SHP77 treated with DMSO at 0.1 percent for 48 hours (cell line): ENCODE data around the gene APOA4.

ENCODE experiments used
- DNase-seq: peaks from one replicate; lab custom pipeline; 2025; lab: John Stamatoyannopoulos, UW

Gene APOA4

DNA sequence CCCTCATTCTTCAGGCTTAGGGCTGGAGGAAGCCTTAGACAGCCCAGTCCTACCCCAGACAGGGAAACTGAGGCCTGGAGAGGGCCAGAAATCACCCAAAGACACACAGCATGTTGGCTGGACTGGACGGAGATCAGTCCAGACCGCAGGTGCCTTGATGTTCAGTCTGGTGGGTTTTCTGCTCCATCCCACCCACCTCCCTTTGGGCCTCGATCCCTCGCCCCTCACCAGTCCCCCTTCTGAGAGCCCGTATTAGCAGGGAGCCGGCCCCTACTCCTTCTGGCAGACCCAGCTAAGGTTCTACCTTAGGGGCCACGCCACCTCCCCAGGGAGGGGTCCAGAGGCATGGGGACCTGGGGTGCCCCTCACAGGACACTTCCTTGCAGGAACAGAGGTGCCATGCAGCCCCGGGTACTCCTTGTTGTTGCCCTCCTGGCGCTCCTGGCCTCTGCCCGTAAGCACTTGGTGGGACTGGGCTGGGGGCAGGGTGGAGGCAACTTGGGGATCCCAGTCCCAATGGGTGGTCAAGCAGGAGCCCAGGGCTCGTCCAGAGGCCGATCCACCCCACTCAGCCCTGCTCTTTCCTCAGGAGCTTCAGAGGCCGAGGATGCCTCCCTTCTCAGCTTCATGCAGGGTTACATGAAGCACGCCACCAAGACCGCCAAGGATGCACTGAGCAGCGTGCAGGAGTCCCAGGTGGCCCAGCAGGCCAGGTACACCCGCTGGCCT lies 7.2 kb upstream of the APOA4 start:
- no peak for DNase-seq

DNA sequence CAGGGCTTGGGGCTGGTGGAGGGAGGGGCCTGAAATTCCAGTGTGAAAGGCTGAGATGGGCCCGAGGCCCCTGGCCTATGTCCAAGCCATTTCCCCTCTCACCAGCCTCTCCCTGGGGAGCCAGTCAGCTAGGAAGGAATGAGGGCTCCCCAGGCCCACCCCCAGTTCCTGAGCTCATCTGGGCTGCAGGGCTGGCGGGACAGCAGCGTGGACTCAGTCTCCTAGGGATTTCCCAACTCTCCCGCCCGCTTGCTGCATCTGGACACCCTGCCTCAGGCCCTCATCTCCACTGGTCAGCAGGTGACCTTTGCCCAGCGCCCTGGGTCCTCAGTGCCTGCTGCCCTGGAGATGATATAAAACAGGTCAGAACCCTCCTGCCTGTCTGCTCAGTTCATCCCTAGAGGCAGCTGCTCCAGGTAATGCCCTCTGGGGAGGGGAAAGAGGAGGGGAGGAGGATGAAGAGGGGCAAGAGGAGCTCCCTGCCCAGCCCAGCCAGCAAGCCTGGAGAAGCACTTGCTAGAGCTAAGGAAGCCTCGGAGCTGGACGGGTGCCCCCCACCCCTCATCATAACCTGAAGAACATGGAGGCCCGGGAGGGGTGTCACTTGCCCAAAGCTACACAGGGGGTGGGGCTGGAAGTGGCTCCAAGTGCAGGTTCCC lies 6.5 kb upstream of the APOA4 start, which contains the start of gene APOC3:
Gene APOC3 (plus strand): TSS at position 383 of the 659 bp plus-strand sequence. CDS start 676 bp downstream, outside the sequence.
- no peak for DNase-seq

DNA sequence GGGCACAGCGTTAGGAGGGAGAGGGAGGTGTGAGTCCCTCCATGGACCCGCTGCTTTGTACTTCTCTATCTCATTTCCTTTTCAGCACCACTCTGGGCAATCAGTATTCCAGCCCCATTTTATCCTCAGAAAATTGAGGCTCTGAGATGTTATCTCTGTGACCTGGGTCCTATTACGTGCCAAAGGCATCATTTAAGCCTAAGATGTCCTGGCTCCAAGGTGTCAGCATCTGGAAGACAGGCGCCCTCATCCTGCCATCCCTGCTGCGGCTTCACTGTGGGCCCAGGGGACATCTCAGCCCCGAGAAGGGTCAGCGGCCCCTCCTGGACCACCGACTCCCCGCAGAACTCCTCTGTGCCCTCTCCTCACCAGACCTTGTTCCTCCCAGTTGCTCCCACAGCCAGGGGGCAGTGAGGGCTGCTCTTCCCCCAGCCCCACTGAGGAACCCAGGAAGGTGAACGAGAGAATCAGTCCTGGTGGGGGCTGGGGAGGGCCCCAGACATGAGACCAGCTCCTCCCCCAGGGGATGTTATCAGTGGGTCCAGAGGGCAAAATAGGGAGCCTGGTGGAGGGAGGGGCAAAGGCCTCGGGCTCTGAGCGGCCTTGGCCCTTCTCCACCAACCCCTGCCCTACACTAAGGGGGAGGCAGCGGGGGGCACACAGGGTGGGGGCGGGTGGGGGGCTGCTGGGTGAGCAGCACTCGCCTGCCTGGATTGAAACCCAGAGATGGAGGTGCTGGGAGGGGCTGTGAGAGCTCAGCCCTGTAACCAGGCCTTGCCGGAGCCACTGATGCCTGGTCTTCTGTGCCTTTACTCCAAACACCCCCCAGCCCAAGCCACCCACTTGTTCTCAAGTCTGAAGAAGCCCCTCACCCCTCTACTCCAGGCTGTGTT lies 5.8 kb upstream of the APOA4 start:
- no peak for DNase-seq

DNA sequence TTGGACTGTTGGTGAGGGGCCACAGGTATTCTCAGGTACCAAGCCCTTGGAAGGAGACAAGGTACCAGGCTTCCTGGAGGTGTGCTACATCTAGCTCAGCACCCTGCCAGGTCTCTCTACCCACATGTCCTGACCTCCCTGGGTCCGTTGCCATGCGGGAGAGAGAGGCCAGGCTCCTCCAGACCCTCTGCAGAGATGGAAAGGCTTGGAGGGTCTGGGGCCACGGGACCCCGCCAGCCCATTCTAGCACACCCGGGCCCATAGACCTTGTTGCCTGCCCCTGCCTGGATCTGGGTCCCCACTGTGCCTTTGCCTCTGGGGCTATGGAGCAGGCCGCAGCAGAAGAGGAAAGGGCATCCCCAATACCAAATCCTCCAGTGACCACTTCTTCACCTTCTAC lies 4.4 kb upstream of the APOA4 start:
- DNase-seq = no peak

DNA sequence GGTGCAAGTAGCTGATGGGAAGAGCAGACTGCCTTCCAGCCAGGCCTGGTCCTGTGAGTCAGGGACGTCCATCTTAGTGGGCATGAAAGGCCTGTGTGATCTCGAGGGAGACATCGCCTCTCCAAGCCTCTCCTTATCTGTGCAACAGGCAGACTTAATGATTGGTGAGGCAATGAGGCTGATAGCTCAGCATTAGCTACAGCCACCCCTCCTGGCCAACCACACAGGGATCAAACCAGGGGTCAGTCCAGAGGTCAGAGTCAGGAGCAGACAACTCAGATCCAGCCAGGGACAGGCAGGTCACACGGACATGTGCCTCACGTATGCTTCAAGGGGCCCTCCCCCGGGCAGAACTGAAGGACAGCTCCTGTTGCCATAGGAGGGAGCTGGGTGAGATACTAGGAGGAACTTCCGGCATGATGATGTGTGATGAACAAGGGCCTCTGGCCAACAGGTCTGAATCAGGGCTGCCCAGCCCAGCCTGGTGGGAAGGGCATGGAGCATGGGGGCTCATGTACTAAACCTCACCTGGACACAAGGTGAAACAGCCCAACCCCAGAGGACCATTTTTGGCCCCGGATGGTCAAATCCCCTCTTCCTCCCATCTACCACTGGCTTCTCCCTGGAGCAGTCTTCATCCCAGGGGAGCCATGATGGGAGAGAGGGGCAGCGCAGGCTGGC lies 3.8 kb upstream of the APOA4 start:
- no peak for DNase-seq

DNA sequence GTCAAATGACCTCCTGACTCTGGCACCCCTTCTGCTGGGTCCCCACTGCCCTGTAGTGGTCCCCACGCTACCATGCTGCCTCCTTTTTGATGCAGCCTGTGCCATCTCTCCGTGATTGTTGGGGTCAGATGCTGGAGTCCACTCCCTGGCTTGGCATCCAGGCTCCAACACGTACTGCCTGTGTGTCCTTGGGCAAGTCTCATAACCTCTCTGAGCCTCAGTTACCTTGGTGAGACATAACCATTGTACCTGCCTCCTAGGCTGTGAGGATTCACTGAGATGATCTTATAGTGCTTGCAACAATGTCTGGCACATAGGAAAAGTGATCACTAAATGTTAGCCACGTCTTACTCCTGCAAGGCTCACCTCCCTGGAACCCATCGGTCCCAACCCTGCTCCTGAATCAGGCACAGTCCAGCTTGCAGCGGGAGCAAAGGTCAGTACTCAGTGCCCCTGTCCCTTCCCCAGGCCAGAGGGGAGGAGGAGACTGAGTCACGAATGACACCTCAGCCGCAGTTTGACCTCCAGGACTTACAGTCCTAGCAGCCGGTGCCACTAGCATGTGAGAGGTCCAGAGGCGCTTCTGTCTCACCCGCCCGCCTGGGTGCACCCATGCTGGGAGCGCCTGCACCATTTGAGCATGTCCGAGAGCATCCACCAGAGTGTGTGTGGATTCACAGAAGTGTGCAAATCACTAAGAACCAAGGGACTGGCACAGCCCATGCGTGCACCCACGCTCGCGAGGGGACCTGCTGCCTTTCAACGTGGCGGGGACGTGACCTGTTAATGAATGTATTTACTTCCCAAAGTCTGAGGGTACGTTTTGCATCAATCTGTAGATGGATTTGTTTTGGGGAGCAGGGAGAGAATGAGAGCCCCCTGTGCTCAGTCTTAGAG lies 3.0 kb upstream of the APOA4 start:
- no peak for DNase-seq

DNA sequence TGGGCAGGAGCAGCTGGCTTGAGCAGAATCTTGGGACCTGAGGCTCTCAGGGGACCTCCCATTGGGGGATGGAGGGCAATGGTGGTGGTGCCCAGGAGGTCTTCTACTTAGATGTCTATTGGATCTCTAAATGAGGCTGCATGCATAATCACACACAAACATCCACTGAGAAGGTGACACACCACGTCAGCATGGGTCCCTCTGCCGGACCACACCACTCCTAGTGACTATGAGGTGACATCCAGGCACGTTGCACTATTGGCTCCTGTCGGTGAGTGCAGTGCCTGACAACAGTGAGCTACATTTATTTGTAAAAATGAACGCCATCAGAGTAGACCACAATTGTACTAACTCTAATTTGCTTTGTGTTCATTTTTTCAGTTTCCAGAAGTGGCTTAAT lies 2.3 kb upstream of the APOA4 start:
- no peak for DNase-seq

DNA sequence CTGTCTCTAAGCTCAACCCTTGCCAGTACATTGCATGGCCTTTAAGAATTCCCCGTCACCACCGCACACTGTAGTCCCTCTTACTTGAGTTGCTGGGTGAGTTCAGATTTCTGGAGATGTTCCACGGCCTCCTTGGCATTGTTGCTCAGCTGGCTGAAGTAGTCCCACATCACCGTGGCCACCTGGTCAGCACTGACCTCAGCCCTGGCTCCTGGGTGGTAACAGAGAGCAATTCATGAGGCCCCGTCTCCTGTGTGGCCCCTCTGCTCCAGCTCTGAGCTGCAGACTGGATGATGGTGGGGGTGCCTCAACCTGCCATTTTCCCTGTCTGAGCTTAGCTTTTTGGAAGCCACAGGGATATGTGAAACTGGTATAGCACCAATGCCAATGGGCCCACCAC lies 529 bp downstream of the APOA4 start:
- DNase-seq = no peak

DNA sequence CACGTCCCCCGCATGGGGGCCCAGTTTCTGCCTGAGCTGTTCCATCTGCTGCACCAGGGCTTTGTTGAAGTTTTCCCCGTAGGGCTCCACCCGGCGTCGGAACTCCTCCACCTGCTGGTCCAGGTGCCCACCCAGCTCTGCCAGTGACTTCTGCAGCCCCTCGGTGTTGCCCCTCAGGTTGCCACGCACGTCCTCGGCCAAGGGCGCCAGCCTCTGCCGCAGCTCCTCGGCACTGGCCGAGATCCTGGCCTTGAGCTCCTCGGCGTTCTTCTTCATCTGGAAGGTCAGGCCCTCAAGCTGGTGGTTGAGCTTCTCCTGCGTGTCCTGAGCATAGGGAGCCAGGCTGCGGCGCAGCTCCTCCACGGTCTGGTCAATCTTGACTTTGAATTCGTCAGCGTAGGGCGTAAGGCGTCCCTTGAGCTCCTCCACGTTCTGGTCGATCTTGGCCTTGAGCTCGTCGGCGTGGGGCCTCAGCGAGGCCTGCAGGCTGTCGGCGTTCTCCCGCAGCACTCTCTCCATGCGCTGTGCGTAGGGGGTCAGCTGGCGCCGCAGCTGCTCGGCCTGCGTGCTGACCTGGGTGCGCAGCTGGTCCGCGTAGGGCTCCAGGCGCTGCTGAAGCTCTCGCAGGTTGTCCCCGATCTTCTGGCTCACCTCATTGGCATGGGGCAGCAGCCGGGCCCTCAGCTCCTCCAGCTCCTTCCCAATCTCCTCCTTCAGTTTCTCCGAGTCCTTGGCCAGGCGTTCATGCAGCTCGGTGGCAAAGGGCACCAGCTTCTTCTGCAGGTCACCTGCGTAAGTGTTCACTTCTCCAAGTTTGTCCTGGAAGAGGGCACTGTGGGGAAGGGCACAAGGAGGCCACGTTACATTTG lies 1.8 kb downstream of the APOA4 start:
- no peak for DNase-seq

DNA sequence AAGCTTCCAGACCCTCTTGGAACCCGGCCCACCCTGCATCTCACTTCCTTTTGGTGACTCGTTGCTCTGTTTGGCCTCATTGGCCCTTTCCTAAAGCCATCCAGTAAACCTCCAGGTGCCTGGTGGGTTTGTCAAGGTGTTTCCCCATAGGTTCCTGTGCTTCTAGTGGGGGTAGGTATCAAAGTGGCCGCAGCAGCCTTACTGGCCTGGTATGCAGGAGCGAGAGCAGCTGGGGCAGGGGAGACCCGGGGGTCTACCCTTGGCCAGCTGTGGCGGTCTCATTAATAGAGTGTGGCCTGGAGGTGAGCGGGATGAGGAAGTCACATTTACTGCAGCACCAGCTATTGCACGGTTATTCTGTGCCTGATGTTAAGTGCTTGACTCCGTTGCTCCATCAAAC lies 4.1 kb downstream of the APOA4 start:
- DNase-seq = no peak

DNA sequence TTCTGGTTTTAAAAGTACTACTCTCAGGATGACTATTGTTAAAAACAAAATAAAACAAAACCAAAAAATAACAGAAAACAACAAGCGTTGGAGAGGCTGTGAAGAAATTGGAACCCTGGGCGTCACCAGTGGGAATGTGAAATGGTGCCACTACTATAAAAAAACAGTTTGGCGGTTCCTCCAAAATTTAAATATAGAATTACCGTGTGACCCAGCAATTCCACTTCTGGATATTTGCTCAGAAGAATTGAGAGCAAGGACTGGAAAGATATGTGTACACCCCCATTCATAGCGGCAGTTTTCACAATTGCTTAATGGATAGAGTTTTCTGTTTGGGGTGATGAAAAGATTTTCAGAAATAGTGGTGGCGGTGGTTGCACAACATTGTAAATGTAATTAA lies 8.6 kb downstream of the APOA4 start:
- no peak for DNase-seq

DNA sequence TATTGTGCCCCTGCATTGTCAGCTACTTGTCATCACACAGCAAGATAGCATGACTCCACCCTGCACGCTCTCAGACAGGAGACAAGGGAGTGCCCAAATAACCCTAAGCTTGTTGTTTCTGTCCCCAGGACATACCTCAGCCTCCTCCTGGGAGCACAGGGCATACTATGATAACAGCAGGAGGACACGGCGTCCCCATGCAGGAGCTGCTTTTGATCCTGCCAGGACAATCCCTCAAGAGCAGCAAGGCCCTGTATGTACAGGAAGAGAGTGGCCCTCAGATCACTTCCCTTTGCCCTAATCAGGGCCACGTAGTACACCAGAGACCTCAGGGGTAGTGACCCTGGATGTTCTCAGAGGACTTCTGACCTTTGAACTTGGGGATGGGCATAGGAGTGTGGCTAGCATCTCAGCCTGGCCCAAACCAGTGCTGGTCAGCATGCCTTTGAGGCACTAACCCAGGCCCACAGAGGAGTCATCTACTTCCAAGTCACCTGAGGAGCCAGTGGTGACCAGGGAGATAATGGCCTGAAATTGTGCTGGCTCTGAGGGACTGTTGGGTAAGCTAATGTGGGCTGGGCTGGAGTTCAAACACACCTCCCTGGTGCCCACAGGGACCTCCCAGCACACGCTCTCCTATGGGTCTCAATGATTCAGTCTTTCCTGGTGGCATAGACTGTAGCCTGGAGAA lies 9.2 kb downstream of the APOA4 start:
- DNase-seq = no peak

DNA sequence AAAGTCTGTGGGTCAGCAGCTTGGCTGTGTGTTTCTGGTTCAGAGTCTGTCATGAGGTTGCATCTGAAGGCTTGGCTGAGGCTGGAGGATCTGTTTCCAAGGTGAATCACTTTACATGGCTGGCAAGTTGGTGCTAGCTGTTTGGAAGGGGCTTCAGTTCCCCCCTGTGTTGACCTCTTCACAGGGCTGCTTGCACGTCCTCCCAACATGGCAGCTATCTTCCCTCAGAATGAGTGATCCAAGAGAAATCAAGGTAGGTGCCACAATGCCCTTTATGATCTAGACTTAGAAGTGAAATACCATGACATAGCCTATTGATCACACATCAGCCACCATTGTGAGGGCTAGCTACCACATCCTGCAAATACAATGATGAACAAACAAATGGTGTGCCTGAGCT lies 9.9 kb downstream of the APOA4 start:
- no peak for DNase-seq

DNA sequence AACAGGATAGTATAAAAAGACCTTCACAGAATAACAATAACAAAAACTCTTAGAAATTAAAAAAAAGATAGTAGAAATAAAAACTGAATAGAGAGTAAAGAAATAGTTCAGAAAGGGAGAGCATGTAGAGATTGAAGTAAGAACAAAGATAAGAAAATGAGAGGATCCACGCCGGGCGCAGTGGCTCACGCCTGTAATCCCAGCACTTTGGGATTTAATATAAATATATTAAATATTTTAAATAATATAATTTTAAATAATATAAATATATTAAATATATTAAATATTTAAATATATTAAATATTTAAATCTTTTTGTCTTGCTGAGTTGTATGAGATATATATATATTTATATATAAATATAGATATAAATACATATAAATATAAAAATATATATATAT lies 11.0 kb downstream of the APOA4 start:
- DNase-seq = no peak

DNA sequence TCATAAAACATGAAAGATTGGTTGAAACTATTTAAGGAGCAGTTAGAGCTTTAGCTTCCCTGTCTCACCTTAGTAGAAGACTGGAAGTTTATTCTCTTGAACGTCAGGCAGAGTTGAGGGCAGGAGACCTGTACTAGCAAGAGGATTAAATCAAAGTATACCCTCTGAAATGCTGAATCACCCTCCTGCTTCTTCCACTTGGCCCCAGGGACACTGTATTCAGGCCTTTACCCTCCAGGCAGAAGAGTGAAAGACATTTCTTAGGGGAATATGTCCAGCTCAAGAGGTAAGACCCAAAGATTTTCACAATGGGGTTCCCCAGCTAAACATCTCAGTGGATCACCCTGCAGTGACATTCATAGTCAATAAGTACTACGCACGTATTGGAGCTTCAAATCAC lies 11.9 kb downstream of the APOA4 start:
- DNase-seq = no peak

DNA sequence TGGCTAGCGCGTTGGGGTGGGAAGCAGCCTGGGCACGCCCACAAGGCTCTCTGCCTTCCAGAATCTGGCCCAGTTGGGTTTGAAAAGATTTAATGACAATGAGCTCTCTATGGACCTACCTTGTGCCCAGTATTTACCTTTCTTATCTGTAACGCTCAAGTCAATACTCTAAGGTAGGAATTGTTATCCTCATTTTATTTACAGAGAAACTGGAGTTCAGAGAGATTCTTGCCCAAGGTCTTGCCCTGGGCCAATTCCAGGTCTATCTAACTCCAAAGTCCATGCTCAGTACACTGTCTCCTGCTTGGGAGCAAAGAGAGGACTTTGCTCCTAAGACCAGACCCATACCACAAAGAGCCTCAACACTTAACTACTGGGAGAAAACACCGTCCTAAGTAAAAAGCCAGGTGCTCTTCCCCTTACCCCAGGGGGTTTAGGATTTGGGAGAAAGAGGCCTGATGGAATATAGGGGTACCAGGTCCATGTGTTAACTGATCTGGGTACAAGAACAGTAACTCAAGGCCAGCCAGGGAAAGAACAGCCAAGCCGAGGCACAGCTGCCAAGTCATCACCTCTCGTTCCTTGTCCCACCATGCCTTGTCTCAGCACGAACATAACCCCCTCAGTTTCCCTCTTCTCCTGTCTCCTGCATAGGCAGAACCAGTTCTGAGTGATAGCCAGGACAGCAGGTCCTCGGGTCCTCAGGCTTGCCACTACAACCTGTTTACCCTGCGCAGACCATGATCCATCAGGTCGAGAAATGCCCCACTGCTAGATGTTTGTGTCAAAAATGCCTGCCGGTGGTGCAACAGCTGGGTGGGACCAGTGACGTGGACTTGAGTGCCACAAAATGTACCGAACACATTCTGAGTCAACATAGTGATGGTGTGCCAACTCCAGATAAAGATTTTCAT lies 14.6 kb downstream of the APOA4 start:
- no peak for DNase-seq

DNA sequence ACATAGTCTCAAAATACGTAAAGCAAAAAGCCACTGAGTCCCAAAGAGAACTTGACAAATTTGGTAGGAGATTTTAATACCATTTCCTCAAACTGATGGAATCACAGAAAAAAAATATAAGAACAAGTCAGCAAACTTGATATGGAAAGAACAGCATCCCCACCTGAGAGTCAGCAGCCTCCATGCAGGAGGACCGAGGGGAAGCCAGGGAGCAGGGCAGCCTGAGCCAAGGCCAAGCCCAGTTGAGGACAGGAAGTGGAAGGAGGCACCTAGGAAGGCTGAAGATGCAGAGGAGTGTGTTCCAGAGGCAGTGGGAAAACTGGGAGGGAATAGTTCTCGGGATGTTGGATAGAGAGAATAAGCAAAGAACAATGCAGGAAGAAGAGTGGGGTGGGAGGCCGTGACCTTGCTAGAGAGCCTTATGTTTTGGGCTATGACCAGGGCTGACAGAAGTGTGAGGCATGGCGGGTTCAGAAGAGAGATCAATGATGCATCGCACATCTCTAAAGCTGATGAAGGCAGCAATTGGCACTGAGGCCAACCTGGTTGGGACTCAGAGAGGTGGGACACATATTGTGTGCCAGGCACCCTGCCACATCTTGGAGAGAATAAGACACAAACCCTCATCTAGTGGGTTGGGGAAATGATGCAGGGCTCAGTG lies 15.4 kb downstream of the APOA4 start:
- DNase-seq = no peak

DNA sequence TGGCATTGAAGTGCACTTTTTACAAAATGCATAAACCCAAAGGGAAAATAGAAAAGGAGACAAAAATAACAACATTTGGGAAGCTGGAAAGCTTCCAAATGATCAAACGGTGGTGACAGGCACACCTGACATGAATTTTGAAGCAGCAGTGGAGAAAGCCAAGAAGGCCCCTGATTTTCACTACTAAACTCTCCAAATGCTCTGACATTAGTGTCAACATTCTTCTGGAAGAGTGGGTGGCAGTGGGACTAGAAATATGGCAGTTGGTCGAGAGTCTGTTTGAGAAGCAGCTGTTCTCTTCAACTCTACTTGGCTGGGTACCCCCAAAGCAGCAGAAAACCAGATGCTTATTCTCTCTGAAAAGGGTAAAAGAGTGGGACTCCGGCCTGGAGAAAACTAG lies 19.1 kb downstream of the APOA4 start:
- no peak for DNase-seq
